Tibial nerve (tissue), 4 donors: ENCODE results near the gene PARVG. TPM values are rescaled to one million over a fixed set of nuclear protein-coding genes. Genes with fewer than 3 reads are reported as not detected.
A peak's percentile ranks its signal among the peaks of the same experiment; 100 is the strongest.

Source experiments
- DNase-seq, 2 donors: peaks; one replicate each; pipeline ENCODE4 v3.0.0-alpha.2; 2019; ENCODE audit warnings: low spot score in 2 of 2
- H3K27ac ChIP-seq, 4 donors: fragments of 200-600 bp; sonication (generic) in 3 of 4; one replicate each; pipeline ENCODE4 v1.5.1; 2017 to 2019; ENCODE audit warnings: mild to moderate bottlenecking in 1 of 4
- H3K27me3 ChIP-seq, 2 donors: fragments of 200-600 bp; sonication (generic) in 1 of 2; one replicate each; pipeline versions ENCODE4 v1.5.1 to v1.6.0; 2017 to 2019
- H3K36me3 ChIP-seq, 3 donors: fragments of 200-600 bp; sonication (generic); one replicate each; pipeline ENCODE4 v1.5.1; 2018 to 2019
- H3K4me1 ChIP-seq, 4 donors: fragments of 200-600 bp; sonication (generic) in 3 of 4; one replicate each; pipeline ENCODE4 v1.5.1; 2017 to 2019
- H3K4me3 ChIP-seq, 4 donors: fragments of 200-600 bp; sonication (generic) in 3 of 4; one replicate each; pipeline ENCODE4 v1.5.1; 2017 to 2019; ENCODE audit warnings: mild to moderate bottlenecking in 1 of 4, moderate library complexity in 1 of 4
- H3K9me3 ChIP-seq, 4 donors: fragments of 200-600 bp; sonication (generic) in 3 of 4; one replicate each; pipeline ENCODE4 v1.5.1; 2017 to 2019
- CTCF ChIP-seq, 5 experiments: fragments of 200-600 bp in 3 of 5; fragments of 450-650 bp in 2 of 5; sonication (generic) in 3 of 5; IDR thresholded peaks; one replicate each; pipeline ENCODE4 v1.5.1; 2016 to 2019; ENCODE audit warnings: antibody characterized with exemption in 5 of 5, mild to moderate bottlenecking in 3 of 5, moderate library complexity in 2 of 5
- EP300 ChIP-seq, 2 donors: sonication (generic); formaldehyde crosslinking; IDR thresholded peaks; one replicate each; pipeline ENCODE4 v1.6.1; 2017; ENCODE audit warnings: antibody characterized with exemption in 2 of 2, mild to moderate bottlenecking in 1 of 2
- POLR2A ChIP-seq, 2 donors: fragments of 450-650 bp; IDR thresholded peaks; one replicate each; pipeline ENCODE4 v1.6.1; 2017; ENCODE audit warnings: antibody characterized with exemption in 2 of 2, mild to moderate bottlenecking in 2 of 2, moderate library complexity in 2 of 2
- WGBS, 2 donors: methylation state at CpG; one replicate each; pipeline ENCODE4 v1.1.5; 2018; 5-methylcytosine and 5-hydroxymethylcytosine counted together
- total RNA-seq, 4 donors: library from RNA; depleted of rRNA; stranded (reverse); fragments of >200 nt; gene quantifications; one replicate each; pipeline ENCODE4 v1.1.0, GENCODE V29; 2016

Gene PARVG
- total RNA-seq, 4 donors from 2014 or later = 18.8 to 140 (median 34.9) TPM

DNA sequence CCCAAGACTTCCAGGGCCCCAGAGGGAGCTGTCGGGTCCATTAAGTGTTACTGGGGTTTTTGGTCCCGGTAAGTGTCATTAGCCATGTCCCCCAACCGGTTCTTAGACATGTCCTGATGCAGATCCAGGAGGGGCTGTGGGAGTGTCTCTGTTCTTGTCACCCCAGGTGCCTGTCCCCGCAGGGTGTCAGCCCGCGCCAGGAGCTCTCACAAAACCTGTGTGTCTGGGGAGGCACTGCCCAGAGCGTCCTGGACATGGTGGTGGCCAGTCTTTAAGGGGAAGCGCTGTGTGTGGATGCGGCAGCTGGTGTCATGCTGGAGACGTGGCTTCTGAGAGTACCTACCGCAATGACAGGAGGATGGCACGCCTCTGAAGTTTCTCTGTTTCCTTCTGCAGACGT lies 12.5 kb upstream of the PARVG start:
- Histone ChIP-seq H3K9me3 (no peaks in the 10 kb centered on the region), H3K27me3 (no peaks in the 10 kb centered on the region), H3K36me3 (peaks cover 0 to 18% (median 0%) of the 10 kb centered on the region in 3 donors), H3K27ac (no peak overlapping the region), H3K4me1 (no peaks in the 10 kb centered on the region), H3K4me3 (no peak overlapping the region)
- DNase-seq = no peak
- WGBS, 2 donors = 85% methylated on average over 11 to 13 of the region's 13 CpGs
- no peak for TF ChIP-seq CTCF (IDR thresholded peaks at IDR 0.05)
- TF ChIP-seq POLR2A (IDR thresholded peaks at IDR 0.05) = no peak
- no peak for TF ChIP-seq EP300 (IDR thresholded peaks at IDR 0.05)

DNA sequence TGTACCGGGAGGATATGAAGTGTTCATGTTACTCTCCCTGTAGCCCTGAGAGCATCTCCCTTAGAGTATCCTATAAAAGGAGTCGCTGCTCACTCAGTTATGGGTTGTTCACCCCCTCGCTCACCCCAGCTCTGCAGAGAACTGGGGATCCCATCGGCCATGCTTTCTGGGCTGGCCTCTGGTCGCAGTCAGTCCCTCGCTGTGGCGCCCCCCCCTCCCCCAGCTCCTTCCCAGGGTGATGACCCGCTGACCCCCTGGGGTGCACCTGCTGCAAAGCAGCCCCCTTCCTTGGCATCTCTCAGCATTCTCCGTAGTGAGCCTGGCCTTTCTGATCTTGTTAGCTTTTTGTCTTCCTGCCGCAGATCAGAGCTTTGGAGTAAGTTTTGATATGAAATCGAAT lies 10.3 kb upstream of the PARVG start:
- Histone ChIP-seq H3K27ac (peak overlapping the region in 1 of 4 donors; percentile 43), H3K36me3 (peaks cover 0 to 7% (median 0%) of the 10 kb centered on the region in 3 donors), H3K9me3 (no peaks in the 10 kb centered on the region), H3K4me3 (no peak overlapping the region), H3K4me1 (no peaks in the 10 kb centered on the region), H3K27me3 (no peaks in the 10 kb centered on the region)
- DNase-seq = no peak
- TF ChIP-seq CTCF (IDR thresholded peaks at IDR 0.05) = no peak
- TF ChIP-seq POLR2A (IDR thresholded peaks at IDR 0.05) = no peak
- TF ChIP-seq EP300 (IDR thresholded peaks at IDR 0.05) = no peak
- 76 to 78% methylated on average over 11 of the region's 11 CpGs for WGBS, 2 donors

DNA sequence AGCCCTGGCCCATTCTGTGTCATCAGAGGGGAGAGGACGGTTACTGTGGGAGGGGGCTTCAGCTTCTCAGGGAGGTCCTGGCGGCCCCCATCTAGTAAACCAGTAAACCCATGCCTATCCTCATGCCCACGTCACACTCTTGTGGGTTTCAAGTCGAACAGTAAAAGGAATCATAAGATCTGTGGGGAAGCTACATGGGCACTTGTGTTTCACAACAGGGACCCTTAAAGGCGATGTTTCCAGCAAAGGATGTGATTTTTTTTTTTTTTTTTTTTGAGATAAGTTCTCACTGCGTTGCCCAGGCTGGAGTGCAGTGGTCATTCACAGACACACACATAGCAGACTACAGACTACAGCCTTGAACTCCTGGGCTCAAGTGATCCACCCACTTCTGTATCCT lies 9.2 kb upstream of the PARVG start:
- Histone ChIP-seq H3K36me3 (peaks cover 0 to 7% (median 0%) of the 10 kb centered on the region in 3 donors), H3K4me3 (no peak overlapping the region), H3K4me1 (no peaks in the 10 kb centered on the region), H3K27me3 (no peaks in the 10 kb centered on the region), H3K9me3 (no peaks in the 10 kb centered on the region), H3K27ac (peak overlapping the region in 2 of 4 donors; percentile 54 to 70)
- peak in 1 of 2 donors; percentile 12 for DNase-seq
- TF ChIP-seq EP300 (IDR thresholded peaks at IDR 0.05) (no peak), CTCF (IDR thresholded peaks at IDR 0.05) (no peak), POLR2A (IDR thresholded peaks at IDR 0.05) (no peak)
- 80 to 83% methylated on average over 6 of the region's 6 CpGs for WGBS, 2 donors

GRCh38 chr22:44172370-44173108 lies 8.2 kb upstream of the PARVG start:
- H3K4me3 ChIP-seq = no peak overlapping the region
- H3K9me3 ChIP-seq = no peaks in the 10 kb centered on the region
- DNase-seq = peak; percentile 33 to 52
- no peak for TF ChIP-seq CTCF (IDR thresholded peaks at IDR 0.05)
- TF ChIP-seq EP300 (IDR thresholded peaks at IDR 0.05) = peak in 1 of 2 donors; percentile 41
- TF ChIP-seq POLR2A (IDR thresholded peaks at IDR 0.05) = no peak
- no peaks in the 10 kb centered on the region for H3K27me3 ChIP-seq
- H3K36me3 ChIP-seq = peaks cover 0 to 7% (median 0%) of the 10 kb centered on the region in 3 donors
- H3K27ac ChIP-seq = peak overlapping the region in 3 of 4 donors; percentile 10 to 82 (median 62)
- WGBS, 2 donors = 60 to 64% methylated on average over 21 to 22 of the region's 22 CpGs
- H3K4me1 ChIP-seq = no peaks in the 10 kb centered on the region

DNA sequence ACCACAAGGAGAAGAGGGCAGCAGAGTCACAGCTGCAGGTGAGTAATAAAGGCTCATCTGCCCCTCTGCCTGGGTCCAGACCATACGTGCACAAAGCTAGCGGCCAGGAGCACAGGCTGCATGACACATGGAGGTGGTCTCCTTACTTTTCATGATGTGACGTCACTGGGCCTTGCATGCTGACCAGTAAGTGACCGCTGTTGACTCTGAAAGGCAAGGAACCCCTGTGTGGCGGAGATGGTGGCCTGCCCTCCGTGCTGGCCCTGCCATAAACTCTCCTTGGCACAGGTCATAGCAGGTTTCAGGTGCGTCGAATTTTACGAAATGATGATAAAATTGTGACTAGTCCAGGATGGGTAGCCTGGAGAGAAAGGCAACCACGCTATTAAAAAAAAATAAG lies 7.6 kb upstream of the PARVG start:
- TF ChIP-seq POLR2A (IDR thresholded peaks at IDR 0.05) (no peak), EP300 (IDR thresholded peaks at IDR 0.05) (no peak), CTCF (IDR thresholded peaks at IDR 0.05) (no peak)

More for the DNA sequence above, 7.6 kb upstream of the PARVG start:
- Histone ChIP-seq H3K4me1 (no peaks in the 10 kb centered on the region), H3K9me3 (no peaks in the 10 kb centered on the region), H3K4me3 (no peak overlapping the region), H3K36me3 (peaks cover 0 to 7% (median 0%) of the 10 kb centered on the region in 3 donors), H3K27ac (peak overlapping the region in 3 of 4 donors; percentile 10 to 82 (median 62)), H3K27me3 (no peaks in the 10 kb centered on the region)
- WGBS, 2 donors = 81 to 88% methylated on average over 8 to 10 of the region's 10 CpGs
- no peak for DNase-seq
